Endothelial cell (in vitro differentiated cells): ENCODE data around the gene CD36. TPM values are rescaled to one million over a fixed set of nuclear protein-coding genes. Genes with fewer than 3 reads are reported as not detected.

Source experiments
- DNase-seq: peaks from one replicate; pipeline ENCODE4 v3.0.0; 2021; ENCODE audit warnings: low spot score
- H3K27ac Mint-ChIP-seq: one replicate; pipeline ENCODE4 v1.8.0; 2021; ENCODE audit warnings: mixed read lengths, inconsistent platforms; ENCODE audit not compliant: unreplicated experiment
- H3K27me3 Mint-ChIP-seq: one replicate; pipeline ENCODE4 v1.8.0; 2021; ENCODE audit warnings: mild to moderate bottlenecking, moderate library complexity, mixed read lengths, inconsistent platforms; ENCODE audit not compliant: unreplicated experiment
- H3K36me3 Mint-ChIP-seq: one replicate; pipeline ENCODE4 v1.8.0; 2021; ENCODE audit warnings: mild to moderate bottlenecking, low read depth, mixed read lengths, inconsistent platforms; ENCODE audit not compliant: unreplicated experiment
- H3K4me1 Mint-ChIP-seq: one replicate; pipeline ENCODE4 v1.8.0; 2021; ENCODE audit warnings: mild to moderate bottlenecking, mixed read lengths, inconsistent platforms; ENCODE audit not compliant: unreplicated experiment
- H3K4me3 Mint-ChIP-seq: one replicate; pipeline ENCODE4 v1.8.0; 2021; ENCODE audit warnings: mild to moderate bottlenecking, mixed read lengths, inconsistent platforms; ENCODE audit not compliant: unreplicated experiment
- H3K9me3 Mint-ChIP-seq: one replicate; pipeline ENCODE4 v1.8.0; 2021; ENCODE audit warnings: mixed read lengths, inconsistent platforms; ENCODE audit not compliant: unreplicated experiment
- total RNA-seq: library from RNA; stranded (reverse); fragmentation: NEBNext Ultra II Directional; extraction: Animal tissue kit (Norgen Biotek cat#: 25700); gene quantifications from one replicate; pipeline ENCODE4 v1.2.1, GENCODE V29; 2021; ENCODE audit not compliant: unreplicated experiment
- TF ChIP-seq, protein P1 (sequence below): fragments of 200-600 bp; sonication (generic); IDR thresholded peaks from one replicate; pipeline ENCODE4 v1.5.0; 2021; ENCODE audit warnings: antibody characterized with exemption; ENCODE audit not compliant: unreplicated experiment

The CD36 gene
- total RNA-seq, 1 donor from 2014 or later: 3.8 TPM

DNA sequence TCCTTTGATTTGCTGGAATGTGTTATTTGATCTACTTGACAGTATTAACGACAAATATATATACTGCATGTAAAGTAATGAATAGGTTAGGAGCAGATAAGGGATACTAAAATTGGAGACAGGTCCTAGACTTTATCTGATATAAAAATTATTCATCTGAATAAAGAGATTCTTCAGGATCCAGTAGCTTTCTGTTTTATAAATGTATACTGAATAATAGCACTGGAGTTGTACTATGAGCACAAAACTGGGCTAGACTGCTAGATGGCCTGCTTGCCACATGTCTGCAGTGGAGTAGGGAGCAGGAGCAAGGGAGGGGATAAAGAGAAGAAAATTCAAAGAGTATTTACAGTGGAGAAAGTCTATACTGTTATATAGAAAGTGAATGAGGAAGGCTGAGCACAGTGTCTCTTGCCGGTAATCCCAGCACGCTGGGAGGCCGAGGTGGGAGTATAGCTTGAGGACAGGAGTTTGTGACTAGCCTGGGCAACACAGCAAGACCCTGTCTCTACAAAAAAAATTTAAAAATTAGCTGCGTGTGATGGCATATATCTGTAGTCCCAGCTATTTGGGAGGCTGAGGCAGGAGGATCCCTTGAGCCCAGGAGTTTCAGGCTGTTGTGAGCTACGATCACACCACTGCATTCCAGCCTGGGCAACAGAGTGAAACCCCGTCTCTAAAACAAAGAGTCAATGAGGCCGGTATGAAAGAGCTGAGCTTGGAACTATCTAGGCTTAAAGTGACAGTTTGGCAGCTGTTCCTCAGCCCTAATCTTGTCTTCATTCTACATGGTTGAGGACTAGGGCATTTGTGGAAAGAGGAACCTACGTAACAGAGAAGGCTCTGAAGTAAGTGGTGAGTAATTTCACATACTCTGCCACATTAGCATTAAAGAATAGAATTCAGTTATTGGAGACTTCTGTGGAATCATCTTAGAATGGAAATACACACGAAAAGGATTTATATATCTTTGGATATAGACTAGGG is 41.8 kb downstream of the CD36 start:
- Mint-ChIP-seq H3K4me1 (no peaks in the 10 kb centered on the region), H3K4me3 (no peak overlapping the region), H3K27ac (no peak overlapping the region), H3K27me3 (peaks cover 2% of the 10 kb centered on the region), H3K9me3 (no peaks in the 10 kb centered on the region), H3K36me3 (no peaks in the 10 kb centered on the region)
- TF ChIP-seq, protein P1, sequence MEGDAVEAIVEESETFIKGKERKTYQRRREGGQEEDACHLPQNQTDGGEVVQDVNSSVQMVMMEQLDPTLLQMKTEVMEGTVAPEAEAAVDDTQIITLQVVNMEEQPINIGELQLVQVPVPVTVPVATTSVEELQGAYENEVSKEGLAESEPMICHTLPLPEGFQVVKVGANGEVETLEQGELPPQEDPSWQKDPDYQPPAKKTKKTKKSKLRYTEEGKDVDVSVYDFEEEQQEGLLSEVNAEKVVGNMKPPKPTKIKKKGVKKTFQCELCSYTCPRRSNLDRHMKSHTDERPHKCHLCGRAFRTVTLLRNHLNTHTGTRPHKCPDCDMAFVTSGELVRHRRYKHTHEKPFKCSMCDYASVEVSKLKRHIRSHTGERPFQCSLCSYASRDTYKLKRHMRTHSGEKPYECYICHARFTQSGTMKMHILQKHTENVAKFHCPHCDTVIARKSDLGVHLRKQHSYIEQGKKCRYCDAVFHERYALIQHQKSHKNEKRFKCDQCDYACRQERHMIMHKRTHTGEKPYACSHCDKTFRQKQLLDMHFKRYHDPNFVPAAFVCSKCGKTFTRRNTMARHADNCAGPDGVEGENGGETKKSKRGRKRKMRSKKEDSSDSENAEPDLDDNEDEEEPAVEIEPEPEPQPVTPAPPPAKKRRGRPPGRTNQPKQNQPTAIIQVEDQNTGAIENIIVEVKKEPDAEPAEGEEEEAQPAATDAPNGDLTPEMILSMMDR: no peak
- DNase-seq: no peak

DNA sequence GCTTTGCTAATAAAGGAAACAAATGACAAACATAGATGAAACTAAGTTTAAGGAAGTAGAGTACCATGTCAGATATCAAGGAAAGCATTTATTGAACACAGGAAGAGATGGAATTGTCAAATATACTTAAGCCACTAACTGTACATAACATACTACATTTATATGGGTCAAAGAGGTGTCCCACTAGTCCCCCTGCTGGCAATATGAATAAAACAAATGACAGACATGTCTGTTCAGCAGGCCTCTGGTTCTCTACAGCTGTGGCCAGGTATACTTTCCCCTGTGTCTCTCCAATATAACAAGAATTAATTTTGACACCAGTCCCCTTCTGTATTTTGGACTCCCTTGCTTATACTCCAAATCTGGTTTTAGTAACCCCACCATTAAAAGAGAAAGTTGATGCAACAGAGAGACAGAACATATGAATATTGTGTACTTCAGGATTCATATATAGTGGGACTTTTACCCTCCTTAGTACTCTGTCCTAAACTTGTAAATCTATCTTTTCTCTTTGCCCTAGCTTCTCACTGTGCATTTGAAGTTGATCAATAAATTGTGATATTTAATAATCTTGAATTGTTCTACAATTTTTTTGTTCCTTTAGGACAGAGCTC is 42.9 kb downstream of the CD36 start:
- TF ChIP-seq, protein P1: no peak
- H3K9me3 Mint-ChIP-seq: no peaks in the 10 kb centered on the region
- H3K4me1 Mint-ChIP-seq: no peaks in the 10 kb centered on the region
- H3K27me3 Mint-ChIP-seq: no peaks in the 10 kb centered on the region
- no peak overlapping the region for H3K4me3 Mint-ChIP-seq
- H3K36me3 Mint-ChIP-seq: no peaks in the 10 kb centered on the region
- no peak overlapping the region for H3K27ac Mint-ChIP-seq
- peak; percentile 10 for DNase-seq

DNA sequence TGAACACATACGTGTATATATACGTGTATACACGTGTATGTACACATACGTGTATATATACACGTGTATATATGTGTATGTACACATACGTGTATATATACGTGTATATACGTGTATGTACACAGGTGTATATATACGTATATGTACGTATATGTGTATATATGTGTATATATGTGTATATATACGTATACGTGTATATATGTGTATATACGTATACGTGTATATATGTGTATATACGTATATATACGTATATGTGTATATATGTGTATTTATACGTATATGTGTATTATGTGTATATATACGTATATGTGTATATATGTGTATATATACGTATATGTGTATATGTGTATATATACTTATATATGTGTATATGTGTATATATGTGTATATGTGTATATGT is 44.3 kb downstream of the CD36 start:
- Mint-ChIP-seq H3K36me3 (no peaks in the 10 kb centered on the region), H3K27me3 (no peaks in the 10 kb centered on the region)
- no peak for DNase-seq

DNA sequence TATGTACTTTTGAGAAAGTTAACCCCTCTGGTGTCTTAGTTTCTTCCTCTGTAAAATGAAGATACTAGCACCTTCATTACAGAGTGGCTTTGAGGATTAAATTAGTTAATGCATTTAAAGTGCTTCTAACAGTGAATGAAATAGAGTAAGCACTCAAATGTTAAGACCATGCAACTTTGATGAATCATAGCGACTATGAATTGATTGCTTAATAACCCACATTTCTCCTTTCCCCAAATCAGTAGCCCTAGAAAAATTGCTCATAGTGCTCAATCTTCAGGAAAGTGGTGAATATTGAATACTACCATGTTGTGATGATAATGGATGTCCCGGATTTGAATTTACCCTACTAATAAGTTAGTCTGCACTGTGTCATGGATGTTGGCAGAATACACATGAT is 48.1 kb downstream of the CD36 start:
- no peak for DNase-seq
- no peaks in the 10 kb centered on the region for H3K4me1 Mint-ChIP-seq

More for the DNA sequence above, 44.3 kb downstream of the CD36 start:
- TF ChIP-seq, protein P1: no peak
- Mint-ChIP-seq H3K27ac (no peak overlapping the region), H3K4me3 (no peak overlapping the region), H3K4me1 (no peaks in the 10 kb centered on the region), H3K9me3 (no peaks in the 10 kb centered on the region)

More for the DNA sequence above, 48.1 kb downstream of the CD36 start:
- Mint-ChIP-seq H3K36me3 (no peaks in the 10 kb centered on the region), H3K27me3 (no peaks in the 10 kb centered on the region), H3K27ac (no peak overlapping the region), H3K4me3 (no peak overlapping the region), H3K9me3 (no peaks in the 10 kb centered on the region)
- TF ChIP-seq, protein P1: no peak
